Right atrium auricular region (tissue), 2 donors: Measurements from ENCODE around the gene WWTR1. TPM values are rescaled to one million over a fixed set of nuclear protein-coding genes. Genes with fewer than 3 reads are reported as not detected.
A peak's percentile ranks its signal among the peaks of the same experiment; 100 is the strongest.

Experiments
- DNase-seq: peaks from one replicate; pipeline ENCODE4 v3.0.0-alpha.2; 2019; ENCODE audit warnings: low spot score
- H3K27ac ChIP-seq, 2 donors: fragments of 200-600 bp; sonication (generic); 1 replicate in 1 of 2; 2 replicates in 1 of 2; pipeline ENCODE4 v1.5.1; 2016 to 2019
- H3K27me3 ChIP-seq, 2 donors: fragments of 200-600 bp; sonication (generic); one replicate each; pipeline versions ENCODE4 v1.5.1 to v1.6.0; 2017 to 2019
- H3K36me3 ChIP-seq: fragments of 200-600 bp; sonication (generic); one replicate; pipeline ENCODE4 v1.5.1; 2016
- H3K4me1 ChIP-seq, 2 donors: fragments of 200-600 bp; sonication (generic); one replicate each; pipeline versions ENCODE4 v1.5.1 to v1.6.0; 2017 to 2019
- H3K4me3 ChIP-seq, 2 donors: fragments of 200-600 bp; sonication (generic); 1 replicate in 1 of 2; 2 replicates in 1 of 2; pipeline ENCODE4 v1.5.1; 2017 to 2019; ENCODE audit warnings: mild to moderate bottlenecking in 1 of 2, moderate library complexity in 1 of 2
- H3K9me3 ChIP-seq, 2 donors: fragments of 200-600 bp; sonication (generic); one replicate each; pipeline ENCODE4 v1.5.1; 2019
- CTCF ChIP-seq, 2 donors: fragments of 200-600 bp; sonication (generic); IDR thresholded peaks; one replicate each; pipeline ENCODE4 v1.5.1; 2019; ENCODE audit warnings: antibody characterized with exemption in 2 of 2
- total RNA-seq, 2 donors: library from RNA; depleted of rRNA; stranded (reverse); fragments of >200 nt; gene quantifications; one replicate each; pipeline ENCODE4 v1.1.0, GENCODE V29; 2016

Gene WWTR1
- total RNA-seq, 2 donors from 2014 or later = 53.4 to 73.1 TPM

GRCh38 chr3:149575961-149576564, 81.8 kb downstream of the WWTR1 start:
- H3K4me3 ChIP-seq = no peak overlapping the region
- TF ChIP-seq CTCF (IDR thresholded peaks at IDR 0.05) = no peak
- DNase-seq = no peak
- H3K9me3 ChIP-seq = no peaks in the 10 kb centered on the region
- no peaks in the 10 kb centered on the region for H3K36me3 ChIP-seq
- H3K27me3 ChIP-seq = no peaks in the 10 kb centered on the region
- peaks cover 0 to 96% of the 10 kb centered on the region in 2 donors for H3K4me1 ChIP-seq
- peak overlapping the region; percentile 73 to 84 for H3K27ac ChIP-seq

DNA sequence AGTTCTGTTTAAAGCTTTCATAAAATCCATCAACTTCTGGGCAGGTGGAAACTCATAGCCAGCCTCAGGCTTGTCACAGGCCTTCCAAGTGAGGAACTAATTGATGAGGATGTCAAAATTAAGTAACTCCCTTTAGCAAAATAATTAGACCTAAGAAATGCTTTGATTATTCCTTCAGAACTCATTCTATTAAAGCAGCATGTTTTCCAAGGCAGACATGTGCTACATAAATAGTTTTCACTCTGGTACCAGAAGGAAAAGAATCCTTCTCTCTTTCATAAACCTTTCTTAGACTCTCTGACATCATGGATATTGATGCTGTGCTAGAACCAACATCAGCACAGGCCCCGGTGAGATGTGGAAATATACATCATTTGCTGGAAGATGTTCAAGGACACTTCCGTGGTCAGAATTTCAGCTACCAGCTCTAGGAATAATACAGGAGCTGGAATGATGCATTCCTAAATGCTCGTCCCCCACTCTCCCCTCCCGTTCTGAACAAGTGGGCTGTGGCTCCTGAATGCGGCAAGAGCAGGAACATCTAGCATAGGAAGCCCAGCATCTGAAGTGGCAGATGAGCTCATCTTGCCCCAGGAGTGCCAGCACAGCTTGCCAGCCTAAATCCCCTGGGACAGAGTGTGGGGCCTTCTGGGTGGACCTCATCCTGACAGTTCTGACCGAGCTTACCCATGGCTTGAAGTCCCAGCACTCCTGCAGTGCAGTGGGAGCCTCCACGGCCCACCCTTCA, 82.4 kb downstream of the WWTR1 start:
- H3K36me3 ChIP-seq = no peaks in the 10 kb centered on the region
- H3K27ac ChIP-seq = peak overlapping the region; percentile 73 to 84
- H3K4me3 ChIP-seq = no peak overlapping the region
- DNase-seq = no peak
- H3K4me1 ChIP-seq = peaks cover 0 to 90% of the 10 kb centered on the region in 2 donors
- no peaks in the 10 kb centered on the region for H3K9me3 ChIP-seq
- no peaks in the 10 kb centered on the region for H3K27me3 ChIP-seq
- TF ChIP-seq CTCF (IDR thresholded peaks at IDR 0.05) = no peak

GRCh38 chr3:149572796-149573414, 84.9 kb downstream of the WWTR1 start:
- DNase-seq = no peak
- no peak for TF ChIP-seq CTCF (IDR thresholded peaks at IDR 0.05)
- peaks cover 0 to 65% of the 10 kb centered on the region in 2 donors for H3K4me1 ChIP-seq
- no peak overlapping the region for H3K4me3 ChIP-seq
- no peaks in the 10 kb centered on the region for H3K36me3 ChIP-seq
- H3K9me3 ChIP-seq = no peaks in the 10 kb centered on the region
- no peaks in the 10 kb centered on the region for H3K27me3 ChIP-seq
- peak overlapping the region; percentile 32 to 44 for H3K27ac ChIP-seq

- no peak for DNase-seq
- H3K36me3 ChIP-seq = no peaks in the 10 kb centered on the region
- H3K27me3 ChIP-seq = no peaks in the 10 kb centered on the region
- H3K4me3 ChIP-seq = no peak overlapping the region
- no peak overlapping the region for H3K27ac ChIP-seq
- TF ChIP-seq CTCF (IDR thresholded peaks at IDR 0.05) = no peak
- H3K4me1 ChIP-seq = peaks cover 0 to 60% of the 10 kb centered on the region in 2 donors
- no peaks in the 10 kb centered on the region for H3K9me3 ChIP-seq
Observed at GRCh38 chr3:149571381-149571780, 86.4 kb downstream of the WWTR1 start.

DNA sequence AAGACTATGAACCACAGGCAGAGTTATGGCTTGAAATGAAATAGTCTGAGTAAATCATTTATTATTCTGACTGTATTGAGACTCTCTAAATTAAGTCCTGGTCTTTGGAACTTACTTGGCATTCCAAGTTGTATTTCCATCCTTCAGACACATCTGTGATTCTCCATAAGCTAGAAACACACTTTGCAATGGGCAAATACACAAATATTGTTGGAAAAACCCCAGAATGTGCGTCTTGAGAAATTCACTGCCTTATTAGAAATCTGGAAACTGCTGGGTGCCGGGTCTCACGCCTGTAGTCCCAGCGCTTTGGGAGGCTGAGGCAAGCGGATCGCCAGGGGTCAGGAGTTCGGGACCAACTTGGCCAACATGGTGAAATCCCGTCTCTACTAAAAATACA, 87.8 kb downstream of the WWTR1 start:
- H3K9me3 ChIP-seq = no peaks in the 10 kb centered on the region
- H3K27me3 ChIP-seq = no peaks in the 10 kb centered on the region
- no peak for DNase-seq
- no peak for TF ChIP-seq CTCF (IDR thresholded peaks at IDR 0.05)
- no peaks in the 10 kb centered on the region for H3K36me3 ChIP-seq
- peaks cover 0 to 50% of the 10 kb centered on the region in 2 donors for H3K4me1 ChIP-seq
- no peak overlapping the region for H3K27ac ChIP-seq
- no peak overlapping the region for H3K4me3 ChIP-seq
